ENCODE data around the gene AK3. TPM values are rescaled to one million over a fixed set of nuclear protein-coding genes. Genes with fewer than 3 reads are reported as not detected.

Gene AK3
- total and polyA plus RNA-seq, 9 of the 15 experiments (the other 6 are each of a cell fraction or from before 2014, with no cell fraction given) = 12.2 to 78.6 (median 41.8) TPM

DNA sequence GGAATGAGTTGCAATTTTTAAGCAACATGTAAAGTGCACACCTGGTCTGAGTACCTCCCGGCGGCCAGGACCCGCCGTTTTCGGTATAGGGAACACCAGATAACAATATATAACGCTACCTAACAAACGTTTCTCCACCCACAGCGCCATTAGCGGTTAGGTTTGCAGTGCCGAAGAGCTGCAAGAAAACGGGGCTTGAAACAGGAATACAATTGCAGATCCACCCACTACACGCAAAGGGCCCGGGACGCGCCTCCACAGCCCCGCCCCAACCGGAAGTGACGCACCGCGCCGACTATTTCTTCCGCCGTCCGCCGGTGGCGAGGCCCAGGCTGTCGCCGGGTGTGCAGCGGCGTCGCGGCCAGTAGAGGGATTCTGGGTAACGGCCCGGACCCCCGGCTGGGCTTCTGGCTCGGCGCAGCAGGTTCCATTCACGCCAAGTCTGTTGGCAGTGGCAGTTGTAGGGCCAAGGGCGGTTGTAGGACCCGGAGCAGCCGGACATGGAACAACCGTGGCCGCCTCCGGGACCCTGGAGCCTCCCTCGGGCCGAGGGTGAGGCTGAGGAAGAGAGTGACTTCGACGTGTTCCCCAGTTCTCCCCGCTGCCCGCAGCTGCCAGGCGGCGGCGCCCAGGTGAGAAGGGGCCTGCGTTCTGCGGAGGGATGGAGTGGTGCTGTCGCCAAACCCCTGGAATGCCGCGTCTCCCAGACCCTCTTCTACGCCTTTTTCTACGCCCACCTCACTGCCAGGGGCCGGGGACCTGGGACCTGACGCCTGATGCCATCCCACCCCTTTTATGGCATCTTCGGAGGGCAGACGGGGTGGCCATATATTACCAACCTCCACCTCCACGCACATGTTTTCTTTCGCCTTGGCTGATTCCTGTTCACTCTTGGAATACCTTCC, 61.5 kb downstream of the AK3 start, which contains the start of gene CDC37L1 (continued):
- TF ChIP-seq, protein P1, sequence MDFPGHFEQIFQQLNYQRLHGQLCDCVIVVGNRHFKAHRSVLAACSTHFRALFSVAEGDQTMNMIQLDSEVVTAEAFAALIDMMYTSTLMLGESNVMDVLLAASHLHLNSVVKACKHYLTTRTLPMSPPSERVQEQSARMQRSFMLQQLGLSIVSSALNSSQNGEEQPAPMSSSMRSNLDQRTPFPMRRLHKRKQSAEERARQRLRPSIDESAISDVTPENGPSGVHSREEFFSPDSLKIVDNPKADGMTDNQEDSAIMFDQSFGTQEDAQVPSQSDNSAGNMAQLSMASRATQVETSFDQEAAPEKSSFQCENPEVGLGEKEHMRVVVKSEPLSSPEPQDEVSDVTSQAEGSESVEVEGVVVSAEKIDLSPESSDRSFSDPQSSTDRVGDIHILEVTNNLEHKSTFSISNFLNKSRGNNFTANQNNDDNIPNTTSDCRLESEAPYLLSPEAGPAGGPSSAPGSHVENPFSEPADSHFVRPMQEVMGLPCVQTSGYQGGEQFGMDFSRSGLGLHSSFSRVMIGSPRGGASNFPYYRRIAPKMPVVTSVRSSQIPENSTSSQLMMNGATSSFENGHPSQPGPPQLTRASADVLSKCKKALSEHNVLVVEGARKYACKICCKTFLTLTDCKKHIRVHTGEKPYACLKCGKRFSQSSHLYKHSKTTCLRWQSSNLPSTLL (IDR thresholded peaks at IDR 0.05) = no peak
- TF ChIP-seq MXI1 (IDR thresholded peaks at IDR 0.05; ENCODE audit: low read depth, low read length) (no peak), ZNF174 (CRISPR knock-in tag; IDR thresholded peaks at IDR 0.05) (no peak), FOXJ3 (CRISPR knock-in tag; IDR thresholded peaks at IDR 0.05) (no peak), ZBED1 (IDR thresholded peaks at IDR 0.05) (no peak), ATF3 (IDR thresholded peaks at IDR 0.05) (no peak), ATF3 (CRISPR knock-in tag; conservative IDR thresholded peaks at IDR 0.05) (peak; percentile 84), RUNX1 (IDR thresholded peaks at IDR 0.05; ENCODE audit: low read depth) (no peak), ILK (tag; IDR thresholded peaks at IDR 0.05; ENCODE audit: borderline replicate concordance, low read depth) (no peak), ZKSCAN8 (CRISPR knock-in tag; IDR thresholded peaks at IDR 0.05) (no peak), MTA2 (IDR thresholded peaks at IDR 0.05; ENCODE audit: low read depth) (no peak), CHCHD3 (CRISPR knock-in tag; IDR thresholded peaks at IDR 0.05) (no peak), PPARD (CRISPR knock-in tag; IDR thresholded peaks at IDR 0.05) (no peak), NR0B1 (IDR thresholded peaks at IDR 0.05; ENCODE audit: partially characterized antibody) (no peak)
- TF ChIP-seq, protein P2, sequence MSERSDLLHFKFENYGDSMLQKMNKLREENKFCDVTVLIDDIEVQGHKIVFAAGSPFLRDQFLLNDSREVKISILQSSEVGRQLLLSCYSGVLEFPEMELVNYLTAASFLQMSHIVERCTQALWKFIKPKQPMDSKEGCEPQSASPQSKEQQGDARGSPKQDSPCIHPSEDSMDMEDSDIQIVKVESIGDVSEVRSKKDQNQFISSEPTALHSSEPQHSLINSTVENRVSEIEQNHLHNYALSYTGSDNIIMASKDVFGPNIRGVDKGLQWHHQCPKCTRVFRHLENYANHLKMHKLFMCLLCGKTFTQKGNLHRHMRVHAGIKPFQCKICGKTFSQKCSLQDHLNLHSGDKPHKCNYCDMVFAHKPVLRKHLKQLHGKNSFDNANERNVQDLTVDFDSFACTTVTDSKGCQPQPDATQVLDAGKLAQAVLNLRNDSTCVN (CRISPR knock-in tag; IDR thresholded peaks at IDR 0.05) = no peak
- TF ChIP-seq, protein P3, sequence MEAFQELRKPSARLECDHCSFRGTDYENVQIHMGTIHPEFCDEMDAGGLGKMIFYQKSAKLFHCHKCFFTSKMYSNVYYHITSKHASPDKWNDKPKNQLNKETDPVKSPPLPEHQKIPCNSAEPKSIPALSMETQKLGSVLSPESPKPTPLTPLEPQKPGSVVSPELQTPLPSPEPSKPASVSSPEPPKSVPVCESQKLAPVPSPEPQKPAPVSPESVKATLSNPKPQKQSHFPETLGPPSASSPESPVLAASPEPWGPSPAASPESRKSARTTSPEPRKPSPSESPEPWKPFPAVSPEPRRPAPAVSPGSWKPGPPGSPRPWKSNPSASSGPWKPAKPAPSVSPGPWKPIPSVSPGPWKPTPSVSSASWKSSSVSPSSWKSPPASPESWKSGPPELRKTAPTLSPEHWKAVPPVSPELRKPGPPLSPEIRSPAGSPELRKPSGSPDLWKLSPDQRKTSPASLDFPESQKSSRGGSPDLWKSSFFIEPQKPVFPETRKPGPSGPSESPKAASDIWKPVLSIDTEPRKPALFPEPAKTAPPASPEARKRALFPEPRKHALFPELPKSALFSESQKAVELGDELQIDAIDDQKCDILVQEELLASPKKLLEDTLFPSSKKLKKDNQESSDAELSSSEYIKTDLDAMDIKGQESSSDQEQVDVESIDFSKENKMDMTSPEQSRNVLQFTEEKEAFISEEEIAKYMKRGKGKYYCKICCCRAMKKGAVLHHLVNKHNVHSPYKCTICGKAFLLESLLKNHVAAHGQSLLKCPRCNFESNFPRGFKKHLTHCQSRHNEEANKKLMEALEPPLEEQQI (IDR thresholded peaks at IDR 0.05) = no peak
- TF ChIP-seq, protein P4, sequence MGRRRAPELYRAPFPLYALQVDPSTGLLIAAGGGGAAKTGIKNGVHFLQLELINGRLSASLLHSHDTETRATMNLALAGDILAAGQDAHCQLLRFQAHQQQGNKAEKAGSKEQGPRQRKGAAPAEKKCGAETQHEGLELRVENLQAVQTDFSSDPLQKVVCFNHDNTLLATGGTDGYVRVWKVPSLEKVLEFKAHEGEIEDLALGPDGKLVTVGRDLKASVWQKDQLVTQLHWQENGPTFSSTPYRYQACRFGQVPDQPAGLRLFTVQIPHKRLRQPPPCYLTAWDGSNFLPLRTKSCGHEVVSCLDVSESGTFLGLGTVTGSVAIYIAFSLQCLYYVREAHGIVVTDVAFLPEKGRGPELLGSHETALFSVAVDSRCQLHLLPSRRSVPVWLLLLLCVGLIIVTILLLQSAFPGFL (CRISPR knock-in tag; IDR thresholded peaks at IDR 0.05) = no peak
- TF ChIP-seq, protein P5, sequence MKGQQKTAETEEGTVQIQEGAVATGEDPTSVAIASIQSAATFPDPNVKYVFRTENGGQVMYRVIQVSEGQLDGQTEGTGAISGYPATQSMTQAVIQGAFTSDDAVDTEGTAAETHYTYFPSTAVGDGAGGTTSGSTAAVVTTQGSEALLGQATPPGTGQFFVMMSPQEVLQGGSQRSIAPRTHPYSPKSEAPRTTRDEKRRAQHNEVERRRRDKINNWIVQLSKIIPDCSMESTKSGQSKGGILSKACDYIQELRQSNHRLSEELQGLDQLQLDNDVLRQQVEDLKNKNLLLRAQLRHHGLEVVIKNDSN (CRISPR knock-in tag; IDR thresholded peaks at IDR 0.05) = no peak

All from K562 (cell line).